Myocyte (in vitro differentiated cells): Measurements from ENCODE around the gene SLC9A8. TPM values are rescaled to one million over a fixed set of nuclear protein-coding genes. Genes with fewer than 3 reads are reported as not detected.
"Not testable (repeated sequence)": the region's sequence is repeated elsewhere in the genome, so short reads cannot be mapped to it uniquely, and the experiment has no call there.

ENCODE experiments used
- DNase-seq: peaks from one replicate; pipeline ENCODE4 v3.0.0-alpha.2; 2012; ENCODE audit warnings: low read depth
- polyA plus RNA-seq: library from polyadenylated mRNA; unstranded; fragments of >200 nt; gene quantifications from one replicate; pipeline ENCODE4 v1.2.1, GENCODE V29; 2012; ENCODE audit warnings: missing spikeins
- total RNA-seq: library from RNA; depleted of rRNA; stranded (reverse); fragments of >200 nt; gene quantifications from 2 replicates; pipeline ENCODE4 v1.2.3, GENCODE V29; 2014

Gene SLC9A8, protein sequence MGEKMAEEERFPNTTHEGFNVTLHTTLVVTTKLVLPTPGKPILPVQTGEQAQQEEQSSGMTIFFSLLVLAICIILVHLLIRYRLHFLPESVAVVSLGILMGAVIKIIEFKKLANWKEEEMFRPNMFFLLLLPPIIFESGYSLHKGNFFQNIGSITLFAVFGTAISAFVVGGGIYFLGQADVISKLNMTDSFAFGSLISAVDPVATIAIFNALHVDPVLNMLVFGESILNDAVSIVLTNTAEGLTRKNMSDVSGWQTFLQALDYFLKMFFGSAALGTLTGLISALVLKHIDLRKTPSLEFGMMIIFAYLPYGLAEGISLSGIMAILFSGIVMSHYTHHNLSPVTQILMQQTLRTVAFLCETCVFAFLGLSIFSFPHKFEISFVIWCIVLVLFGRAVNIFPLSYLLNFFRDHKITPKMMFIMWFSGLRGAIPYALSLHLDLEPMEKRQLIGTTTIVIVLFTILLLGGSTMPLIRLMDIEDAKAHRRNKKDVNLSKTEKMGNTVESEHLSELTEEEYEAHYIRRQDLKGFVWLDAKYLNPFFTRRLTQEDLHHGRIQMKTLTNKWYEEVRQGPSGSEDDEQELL
- 8.0 and 9.1 TPM in 2 replicates for total RNA-seq
- polyA plus RNA-seq = 7.1 TPM

DNA sequence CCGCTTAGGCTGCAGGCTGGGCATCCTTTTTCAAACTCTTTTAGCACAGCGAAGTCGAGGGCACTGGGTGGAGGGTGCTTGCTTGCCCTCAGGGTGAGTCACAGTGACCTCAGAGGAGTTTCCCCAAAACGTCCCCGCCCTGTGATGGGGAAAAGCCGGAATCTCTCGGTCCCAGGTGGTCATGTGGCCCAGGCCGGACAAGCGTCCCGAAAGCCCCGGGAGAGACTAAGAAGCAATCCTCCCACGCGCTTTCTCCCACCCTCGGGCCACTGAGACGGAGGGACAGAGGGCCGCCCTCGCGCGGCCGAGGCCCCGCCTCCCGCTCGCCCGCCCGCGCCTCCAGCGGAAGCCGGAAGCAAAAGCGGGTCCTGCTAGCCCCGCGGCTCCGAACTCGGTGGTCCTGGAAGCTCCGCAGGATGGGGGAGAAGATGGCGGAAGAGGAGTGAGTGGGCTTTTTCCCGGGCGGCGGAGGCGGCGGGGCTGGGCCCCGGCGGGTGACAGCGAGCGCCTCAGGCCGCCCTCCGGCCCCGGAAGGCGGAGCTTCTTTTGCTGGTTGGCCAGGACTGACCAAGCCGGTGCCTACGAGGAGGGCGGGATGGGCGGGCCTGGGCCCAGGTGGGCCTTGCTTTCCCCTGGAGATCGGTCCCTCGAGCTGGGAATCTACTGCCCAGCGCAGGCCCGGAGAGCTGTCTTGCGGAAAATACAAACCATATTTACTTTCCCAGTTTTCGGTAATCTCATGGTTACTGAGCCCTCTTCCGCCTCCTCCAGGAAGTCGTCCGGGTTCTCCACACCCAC lies at the start of gene SLC9A8:
SLC9A8 (plus strand) TSS at position 322 of the 798 bp plus-strand sequence; CDS start at position 417, 95 bp downstream.
- peak; percentile 89 for DNase-seq

DNA sequence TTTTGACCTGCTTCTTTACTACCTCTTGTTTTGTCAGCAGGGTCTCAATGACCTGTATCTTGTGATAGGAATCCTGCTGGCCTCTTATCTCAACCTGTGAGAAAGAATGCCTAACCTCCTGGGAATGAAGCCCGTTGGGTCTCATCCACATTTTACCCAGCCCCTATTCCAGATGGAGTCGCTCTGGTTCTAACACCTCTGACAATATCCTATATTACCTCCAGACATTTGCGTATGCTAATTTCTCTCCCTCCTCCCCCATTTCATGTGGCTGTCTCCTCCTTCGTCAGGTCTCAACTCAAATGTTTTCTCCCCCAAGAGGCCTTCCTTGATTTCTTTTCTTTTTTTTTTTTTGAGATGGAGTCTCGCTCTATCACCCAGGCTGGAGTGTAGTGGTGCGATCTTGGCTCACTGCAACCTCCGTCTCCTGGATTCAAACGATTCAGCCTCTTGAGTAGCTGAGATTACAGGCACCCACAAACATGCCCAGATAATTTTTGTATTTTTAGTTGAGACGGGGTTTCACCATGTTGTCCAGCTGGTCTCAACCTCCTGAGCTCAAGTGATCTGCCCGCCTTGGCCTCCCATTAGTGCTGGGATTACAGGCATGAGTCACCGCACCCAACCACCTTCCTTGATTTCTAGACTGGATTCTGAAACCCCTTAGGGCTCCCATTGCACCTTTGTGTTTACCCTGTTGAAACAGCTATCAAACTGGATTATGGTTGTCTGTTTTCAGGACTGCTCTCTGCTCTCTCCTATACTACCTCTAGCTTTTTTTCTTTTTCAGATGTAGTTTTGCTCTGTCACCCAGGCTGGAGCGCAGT lies 49.5 kb upstream of the SLC9A8 start:
- DNase-seq = no peak

DNA sequence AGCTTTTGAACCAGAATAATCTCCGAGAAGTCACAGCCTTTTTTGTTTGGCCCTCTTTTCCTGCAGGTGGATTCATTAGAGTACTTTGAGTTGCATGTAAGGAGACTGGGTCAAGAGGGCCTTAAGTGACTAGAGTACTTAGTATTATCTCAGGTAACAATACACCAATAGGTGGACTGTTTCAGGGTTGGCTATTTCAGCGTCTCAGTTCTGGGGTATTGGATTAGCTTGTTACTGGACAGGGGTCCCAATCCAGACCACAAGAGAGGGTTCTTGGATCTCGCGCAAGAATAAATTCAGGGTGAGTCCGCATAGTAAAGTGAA lies 47.3 kb upstream of the SLC9A8 start:
- no peak for DNase-seq

DNA sequence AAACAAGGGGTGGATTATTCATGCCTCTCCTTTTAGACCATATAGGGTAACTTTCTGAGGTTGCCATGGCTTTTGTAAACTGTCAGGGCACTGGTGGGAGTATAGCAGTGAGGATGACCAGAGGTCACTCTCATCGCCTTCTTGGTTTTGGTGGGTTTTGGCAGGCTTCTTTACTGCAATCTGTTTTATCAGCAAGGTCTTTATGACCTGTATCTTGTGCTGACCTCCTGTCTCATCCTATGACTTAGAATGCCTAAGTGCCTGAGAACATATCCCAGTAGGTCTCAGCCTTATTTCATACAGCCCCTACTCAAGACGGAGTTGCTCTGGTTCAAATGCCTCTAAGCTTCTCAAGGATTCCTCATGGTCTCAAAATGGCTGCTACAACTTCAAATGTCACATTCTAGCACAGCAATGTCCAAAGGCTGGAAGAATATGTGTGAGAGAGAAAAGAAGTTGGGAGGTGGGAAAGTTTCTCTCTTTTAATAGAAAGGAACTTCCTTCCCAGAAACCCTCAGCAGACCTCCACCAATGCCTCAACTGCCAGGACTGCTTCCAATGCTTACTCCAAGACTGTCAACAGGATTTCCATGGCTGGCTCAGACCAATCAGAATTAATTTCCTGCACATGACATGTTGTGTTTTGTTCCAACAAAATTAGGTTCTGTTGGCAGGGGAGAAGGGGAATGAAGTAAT lies 46.6 kb upstream of the SLC9A8 start:
- no peak for DNase-seq

DNA sequence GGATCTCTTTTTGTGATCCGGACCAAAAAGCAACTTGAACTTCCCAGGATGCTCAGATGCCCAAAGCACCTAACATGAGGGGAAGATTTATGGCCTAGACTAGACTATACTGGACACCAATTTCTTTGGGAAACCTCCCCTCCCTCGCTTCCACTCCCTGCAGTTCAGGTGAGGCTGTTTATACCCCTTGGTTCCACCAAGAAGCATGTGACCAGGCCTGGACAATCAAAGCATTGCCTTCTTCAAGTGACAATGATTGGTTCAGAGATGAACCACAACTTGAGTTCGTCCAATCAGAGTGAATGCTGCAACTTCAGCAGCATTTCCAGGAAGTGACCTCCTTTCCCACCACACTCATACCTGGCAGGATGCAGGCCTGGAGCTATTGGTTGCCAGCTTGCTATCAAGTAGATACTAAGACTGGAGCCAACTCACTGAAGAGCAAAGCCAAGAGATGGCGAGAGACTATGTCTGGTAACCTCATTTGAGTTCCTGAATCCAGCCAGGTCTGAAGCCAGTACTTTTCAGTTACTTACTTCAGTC lies 45.6 kb upstream of the SLC9A8 start:
- DNase-seq = no peak

DNA sequence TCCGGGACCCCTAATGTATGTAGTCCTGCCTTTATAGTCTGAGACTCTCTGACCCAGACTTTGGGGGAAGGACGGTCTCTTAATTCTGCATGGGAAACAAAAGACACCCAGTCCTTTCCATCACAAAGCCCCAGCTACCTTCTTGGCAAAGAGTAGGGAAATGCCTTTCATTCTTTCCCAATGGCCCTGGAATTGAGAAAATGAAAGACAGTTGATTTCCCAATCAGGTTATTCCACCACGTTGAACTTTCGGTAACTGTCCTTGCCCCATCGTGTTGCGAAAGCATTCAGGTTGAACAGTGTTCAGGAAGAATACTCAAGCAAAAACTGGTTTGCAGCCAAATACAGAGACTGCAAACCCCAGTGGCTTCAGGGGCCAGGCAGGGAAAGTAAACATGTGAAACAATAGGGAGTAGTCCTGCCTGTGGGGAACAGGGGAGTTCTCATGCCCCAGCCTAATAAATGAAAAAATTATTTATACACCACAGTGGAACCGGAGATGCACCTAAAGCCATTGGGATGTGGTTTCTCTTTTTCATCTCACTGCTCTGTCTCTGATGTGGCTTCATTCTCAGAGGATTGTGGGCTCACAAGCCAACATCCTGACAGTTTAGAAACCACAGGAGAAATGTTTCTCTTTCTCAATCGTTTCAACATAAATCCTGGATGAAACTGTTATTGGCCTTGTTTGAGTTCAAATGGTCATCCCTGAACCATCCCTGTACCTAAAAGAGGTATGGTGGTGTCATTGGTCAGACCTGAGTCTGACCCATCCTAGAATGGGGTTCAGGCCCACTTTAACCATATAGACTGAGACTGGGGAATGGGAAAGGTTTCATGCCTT lies 44.2 kb upstream of the SLC9A8 start:
- peak; percentile 73 for DNase-seq

DNA sequence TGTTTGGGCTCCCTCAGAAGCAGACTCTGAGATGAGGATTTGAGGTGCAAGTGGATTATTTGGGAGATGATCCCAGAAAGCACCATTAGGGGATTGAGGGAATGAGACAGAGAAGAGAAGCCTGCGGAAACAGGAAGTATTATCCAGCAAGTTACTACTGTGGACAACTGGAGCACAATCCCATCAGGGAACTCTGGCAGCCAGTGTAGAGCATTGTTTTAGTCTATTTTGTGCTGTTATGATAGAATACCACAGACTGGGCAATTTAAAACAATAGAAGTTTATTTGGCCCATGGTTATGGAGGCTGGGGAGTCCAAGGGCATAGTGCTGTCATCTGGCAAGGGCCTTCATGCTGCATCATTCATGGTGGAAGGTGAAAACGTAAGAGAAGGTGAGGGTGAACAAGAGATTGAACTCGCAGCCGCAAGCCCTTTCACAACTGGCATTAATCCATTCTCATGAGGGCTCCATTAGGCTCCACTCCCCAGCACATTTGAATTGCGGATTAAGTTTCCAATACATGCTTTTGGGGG lies 43.5 kb upstream of the SLC9A8 start:
- no peak for DNase-seq

DNA sequence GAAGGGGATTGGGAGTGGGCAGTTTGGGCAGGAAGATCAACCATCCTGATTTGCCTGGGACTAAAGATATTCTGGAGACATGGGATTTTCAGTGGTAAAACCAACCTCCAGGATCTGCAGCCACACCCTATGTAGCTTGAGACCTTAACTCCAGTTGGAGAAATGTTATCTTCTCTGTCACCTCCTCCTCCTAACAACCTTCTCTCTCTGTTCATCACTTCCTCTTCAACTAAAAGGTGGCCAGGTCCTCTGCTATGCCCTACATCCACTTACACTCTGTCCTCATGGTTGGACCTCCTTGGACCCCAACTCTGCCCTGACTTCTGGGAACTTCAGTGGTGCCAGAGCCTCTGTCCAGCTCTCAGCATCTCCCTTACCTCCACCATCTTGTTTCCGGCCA lies 42.0 kb upstream of the SLC9A8 start:
- DNase-seq = no peak

DNA sequence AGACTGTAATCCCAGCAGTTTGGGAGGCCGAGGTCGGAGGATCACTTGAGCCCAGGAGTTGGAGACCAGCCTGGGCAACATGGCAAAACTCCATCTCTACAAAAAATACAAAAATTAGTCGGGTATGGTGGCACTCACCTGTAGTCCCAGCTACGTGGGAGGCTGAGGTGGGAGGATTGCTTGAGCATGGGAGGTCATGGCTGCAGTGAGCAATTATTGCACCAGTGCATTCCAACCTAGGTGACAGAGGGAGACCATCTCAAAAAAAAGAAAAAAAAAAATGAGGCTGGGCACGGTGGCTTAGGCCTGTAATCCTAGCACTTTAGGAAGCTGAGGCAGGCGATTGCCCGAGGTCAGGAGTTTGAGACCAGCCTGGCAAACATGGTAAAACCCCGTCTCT lies 38.4 kb upstream of the SLC9A8 start:
- not testable (repeated sequence) for DNase-seq

DNA sequence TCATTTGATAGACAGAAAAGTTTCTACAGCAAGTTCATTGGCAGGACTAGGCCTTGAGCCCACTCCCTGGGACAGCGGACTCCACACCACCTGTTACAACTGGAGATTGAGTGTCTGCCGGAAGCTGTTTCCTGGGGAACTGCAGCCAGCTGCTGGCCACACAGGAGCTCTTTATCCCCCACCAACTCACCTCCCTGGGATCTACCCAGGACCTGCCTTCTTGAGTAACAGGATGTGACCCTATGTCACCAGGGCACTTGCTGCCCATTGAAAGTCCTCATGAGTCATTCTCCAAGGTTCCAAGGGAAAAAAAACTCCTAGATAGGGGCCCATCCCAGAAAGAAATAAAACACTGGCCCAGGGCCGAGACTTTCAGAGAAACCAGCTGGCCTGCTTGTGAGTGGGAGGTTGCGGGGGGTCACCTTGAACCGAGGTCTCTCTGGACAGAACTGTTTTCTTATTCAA lies 37.4 kb upstream of the SLC9A8 start:
- peak; percentile 90 for DNase-seq

DNA sequence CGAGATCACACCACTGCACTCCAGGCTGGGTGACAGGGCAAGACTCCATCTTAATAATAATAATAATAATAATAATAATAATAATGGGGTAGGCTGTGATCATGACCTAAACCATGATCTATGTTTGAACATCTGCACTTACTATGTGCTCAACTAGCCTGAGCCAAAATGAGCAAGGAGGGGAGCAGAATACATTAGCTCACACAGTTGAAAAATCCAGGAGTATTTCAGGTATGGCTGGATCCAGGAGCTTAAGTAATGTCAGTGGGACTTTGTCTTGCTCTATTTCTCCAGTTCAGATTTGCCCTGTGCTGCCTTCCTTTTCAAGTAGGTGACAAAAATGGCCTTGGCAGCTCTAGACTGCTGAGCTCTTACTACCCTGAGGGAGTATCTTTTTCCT lies 32.7 kb upstream of the SLC9A8 start:
- no peak for DNase-seq

DNA sequence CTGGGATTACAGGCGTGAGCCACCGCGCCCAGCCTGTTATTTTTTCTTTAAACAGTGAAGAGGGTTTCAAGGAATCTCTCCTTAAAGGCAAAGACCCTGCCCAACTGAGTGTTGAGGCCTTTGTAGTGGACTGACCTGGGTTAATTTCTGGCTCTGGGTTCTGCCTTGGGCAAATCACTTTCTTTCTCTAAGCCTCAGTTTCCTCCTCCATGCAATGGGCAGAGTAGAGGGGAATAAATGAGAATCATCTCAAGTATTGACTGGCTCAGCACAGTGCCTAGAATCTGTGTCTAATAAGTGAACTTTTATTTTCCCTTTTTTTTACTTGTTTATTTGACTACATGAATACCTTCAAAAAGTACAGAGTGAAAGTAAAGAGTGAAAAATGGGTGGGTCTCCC lies 31.0 kb upstream of the SLC9A8 start:
- DNase-seq = no peak

DNA sequence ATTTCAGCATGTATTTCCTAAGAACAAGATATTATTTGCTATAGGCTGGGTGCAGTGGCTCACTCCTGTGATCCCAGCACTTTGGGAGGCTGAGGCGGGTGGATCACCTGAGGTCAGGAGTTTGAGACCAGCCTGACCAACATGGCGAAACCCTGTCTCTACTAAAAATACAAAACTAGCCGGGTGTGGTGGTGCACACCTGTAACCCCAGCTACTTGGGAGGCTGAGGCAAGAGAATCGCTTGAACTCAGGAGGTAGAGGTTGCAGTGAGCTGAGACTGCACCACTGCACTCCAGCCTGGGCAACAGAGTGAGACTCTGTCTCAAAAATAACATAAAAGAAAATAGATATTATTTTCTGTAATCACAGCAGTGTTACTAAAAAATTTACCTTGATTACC lies 30.2 kb upstream of the SLC9A8 start:
- not testable (repeated sequence) for DNase-seq

DNA sequence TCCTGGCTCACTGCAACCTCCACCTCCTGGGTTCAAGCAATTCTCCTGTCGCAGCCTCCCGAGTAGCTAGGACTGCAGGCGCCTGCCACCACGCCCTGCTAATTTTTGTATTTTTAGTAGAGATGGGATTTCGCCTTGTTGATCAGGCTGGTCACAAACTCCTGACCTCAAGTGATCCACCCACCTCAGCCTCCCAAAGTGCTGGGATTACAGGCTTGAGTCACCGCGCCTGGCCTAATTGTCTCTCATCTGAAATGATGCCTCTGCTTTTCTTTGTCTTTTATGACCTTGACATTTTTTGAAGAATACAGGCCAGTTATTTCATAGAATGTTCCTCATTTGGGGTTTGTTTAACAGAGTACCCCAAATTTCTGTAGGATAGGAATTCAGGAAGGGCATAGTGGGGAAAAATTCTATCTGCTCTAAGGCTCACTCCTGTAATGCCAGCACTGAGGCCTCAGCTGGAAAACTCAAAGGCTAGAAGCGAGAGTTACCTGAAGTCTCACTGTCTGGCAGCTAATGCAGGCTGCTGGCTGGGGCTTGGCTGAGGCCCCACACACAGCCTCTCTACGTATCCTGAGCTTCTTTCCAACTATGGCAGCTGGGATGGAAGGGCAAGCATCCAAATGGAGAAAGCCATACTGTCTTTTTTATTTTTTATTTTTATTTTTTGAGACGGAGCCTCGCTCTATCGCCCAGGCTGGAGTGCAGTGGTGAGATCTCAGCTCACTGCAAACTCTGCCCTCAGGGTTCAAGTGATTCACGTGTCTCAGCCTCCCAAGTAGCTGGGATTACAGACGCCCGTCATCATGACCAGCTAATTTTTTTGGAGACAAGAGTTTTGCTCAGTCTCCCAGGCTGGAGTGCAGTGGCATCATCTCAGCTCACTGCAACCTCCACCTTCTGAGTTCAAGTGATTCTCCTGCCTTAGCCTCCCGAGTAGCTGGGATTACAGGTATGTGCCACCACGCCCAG lies 29.3 kb upstream of the SLC9A8 start:
- DNase-seq = not testable (repeated sequence)

DNA sequence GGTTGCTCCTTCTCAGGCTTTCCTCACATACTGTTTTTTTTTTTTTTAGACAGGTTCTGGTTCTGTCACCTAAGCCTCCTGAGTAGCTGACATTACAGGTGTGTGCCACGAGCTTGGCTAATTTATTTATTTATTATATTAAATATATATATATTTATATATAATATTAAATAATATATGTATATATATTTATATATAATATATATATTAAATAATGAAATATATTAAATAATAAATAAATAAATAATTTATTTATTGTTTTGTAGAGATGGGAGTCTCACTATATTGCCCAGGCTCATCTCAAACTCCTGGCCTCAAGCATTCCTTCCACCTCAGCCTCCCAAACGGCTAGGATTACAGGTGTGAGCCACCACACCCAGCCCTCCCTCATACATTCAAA lies 28.3 kb upstream of the SLC9A8 start:
- no peak for DNase-seq

DNA sequence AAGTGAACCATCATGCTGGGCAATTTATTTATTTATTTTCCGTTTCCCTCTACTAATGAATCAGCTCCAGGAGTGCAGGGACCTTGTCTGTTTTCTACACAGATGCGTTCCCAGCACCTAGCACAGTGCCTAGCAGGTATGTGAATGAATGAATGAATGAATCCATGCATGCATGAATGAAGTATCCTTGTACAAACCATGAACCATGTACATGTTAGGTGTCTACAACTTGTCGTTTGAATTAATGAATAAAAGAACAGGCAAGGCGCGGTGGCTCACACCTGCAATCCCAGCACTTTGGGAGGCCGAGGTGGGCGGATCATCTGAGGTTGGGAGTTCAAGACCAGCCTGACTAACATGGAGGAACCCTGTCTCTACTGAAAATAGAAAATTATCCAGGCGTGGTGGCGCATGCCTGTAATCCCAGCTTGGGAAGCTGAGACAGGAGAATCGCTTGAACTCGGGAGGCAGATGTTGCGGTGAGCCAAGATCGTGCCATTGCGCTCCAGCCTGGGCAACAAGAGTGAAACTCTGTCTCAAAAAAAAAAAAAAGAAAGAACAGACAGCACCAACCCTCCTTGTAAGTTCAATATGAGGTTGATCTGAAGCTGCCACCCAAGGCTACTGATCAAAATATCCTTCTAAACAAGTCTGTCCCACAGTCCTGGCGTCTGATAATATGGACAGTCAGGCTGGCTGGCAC lies 27.3 kb upstream of the SLC9A8 start:
- DNase-seq = no peak

DNA sequence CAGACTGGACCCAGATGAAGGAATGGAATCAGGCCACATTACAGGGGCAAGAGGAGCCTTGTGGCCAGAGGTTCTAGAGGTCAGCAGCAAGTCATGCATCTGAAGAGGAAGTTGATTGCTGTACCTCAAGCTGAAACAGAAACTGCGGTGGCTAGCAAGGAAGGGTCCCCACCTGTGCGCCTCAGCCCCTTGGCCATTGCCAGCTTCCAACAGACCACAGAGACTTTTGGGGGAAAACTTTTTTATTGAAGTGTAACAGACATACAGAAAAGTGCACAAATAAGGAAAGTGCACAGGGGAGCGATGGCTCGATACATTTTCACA lies 26.8 kb upstream of the SLC9A8 start:
- DNase-seq = no peak
